GM18870 (cell line): ENCODE results near the gene MLLT3.
"Not testable (repeated sequence)": the region's sequence is repeated elsewhere in the genome, so short reads cannot be mapped to it uniquely, and the experiment has no call there.

Source experiments
- ATAC-seq: cut with Tn5 transposase; IDR thresholded peaks from one replicate; pipeline ENCODE4 v1.9.1; 2021; ENCODE audit warnings: moderate library complexity; ENCODE audit not compliant: unreplicated experiment

The MLLT3 gene

GRCh38 chr9:20599195-20599594 lies 23.1 kb downstream of the MLLT3 start:
- no peak for ATAC-seq

GRCh38 chr9:20598367-20598766 lies 23.9 kb downstream of the MLLT3 start:
- ATAC-seq: no peak

GRCh38 chr9:20597862-20598261 lies 24.4 kb downstream of the MLLT3 start:
- no peak for ATAC-seq

GRCh38 chr9:20594608-20595007 lies 27.7 kb downstream of the MLLT3 start:
- ATAC-seq: no peak

- ATAC-seq: no peak
Observed at GRCh38 chr9:20593537-20593936, 28.8 kb downstream of the MLLT3 start.

GRCh38 chr9:20593105-20593504 lies 29.2 kb downstream of the MLLT3 start:
- no peak for ATAC-seq

- ATAC-seq: no peak
Observed at GRCh38 chr9:20592673-20593072, 29.6 kb downstream of the MLLT3 start.

- no peak for ATAC-seq
Observed at GRCh38 chr9:20591223-20591622, 31.1 kb downstream of the MLLT3 start.

- no peak for ATAC-seq
Observed at GRCh38 chr9:20584968-20585643, 37.2 kb downstream of the MLLT3 start.

- not testable (repeated sequence) for ATAC-seq
Observed at GRCh38 chr9:20583088-20583487, 39.2 kb downstream of the MLLT3 start.

- peak; percentile 59 for ATAC-seq
Observed at GRCh38 chr9:20582150-20582549, 40.1 kb downstream of the MLLT3 start.

GRCh38 chr9:20580673-20581072 lies 41.6 kb downstream of the MLLT3 start:
- ATAC-seq: no peak

GRCh38 chr9:20579524-20580314 lies 42.6 kb downstream of the MLLT3 start:
- no peak for ATAC-seq

GRCh38 chr9:20573023-20573422 lies 49.3 kb downstream of the MLLT3 start:
- ATAC-seq: no peak

GRCh38 chr9:20570756-20571155 lies 51.5 kb downstream of the MLLT3 start:
- peak; percentile 59 for ATAC-seq

GRCh38 chr9:20570087-20570486 lies 52.2 kb downstream of the MLLT3 start:
- no peak for ATAC-seq

GRCh38 chr9:20569525-20569924 lies 52.8 kb downstream of the MLLT3 start:
- ATAC-seq: no peak

- ATAC-seq: no peak
Observed at GRCh38 chr9:20568400-20568799, 53.9 kb downstream of the MLLT3 start.

GRCh38 chr9:20566401-20566800 lies 55.9 kb downstream of the MLLT3 start:
- no peak for ATAC-seq

- ATAC-seq: no peak
Observed at GRCh38 chr9:20564650-20565049, 57.6 kb downstream of the MLLT3 start.

GRCh38 chr9:20563917-20564316 lies 58.4 kb downstream of the MLLT3 start:
- ATAC-seq: no peak

- peak; percentile 47 for ATAC-seq
Observed at GRCh38 chr9:20562051-20562450, 60.2 kb downstream of the MLLT3 start.
